Measurements from ENCODE around the gene SHKBP1. TPM values are rescaled to one million over a fixed set of nuclear protein-coding genes. Genes with fewer than 3 reads are reported as not detected.
A peak's percentile ranks its signal among the peaks of the same experiment; 100 is the strongest.

Gene SHKBP1
- total and polyA plus RNA-seq, 2 of the 13 experiments (the other 11 are each of a cell fraction or from before 2014, with no cell fraction given): 16.2 to 17.4 TPM

GRCh38 chr19:40529093-40529954, 47.3 kb upstream of the SHKBP1 start (continued):
- no peak for TF ChIP-seq ZNF574 (CRISPR knock-in tag; IDR thresholded peaks at IDR 0.05)
- 0 out of 2 replicates have a peak, but pooled peaks have one; percentile 18 for TF ChIP-seq KDM5B (CRISPR knock-in tag; IDR thresholded peaks at IDR 0.05; ENCODE audit: borderline replicate concordance)
- peak; percentile 53; the same call in 1 of the 2 replicates for TF ChIP-seq RXRB (CRISPR knock-in tag; IDR thresholded peaks at IDR 0.05; ENCODE audit: borderline replicate concordance)
- no peak for TF ChIP-seq PRDM10 (CRISPR knock-in tag; IDR thresholded peaks at IDR 0.05; ENCODE audit: low read depth)
- peak; percentile 57; the same call in 1 of the 2 replicates for TF ChIP-seq SMAD1 (CRISPR knock-in tag; IDR thresholded peaks at IDR 0.05; ENCODE audit: borderline replicate concordance, low read depth)
- TF ChIP-seq HNRNPLL (IDR thresholded peaks at IDR 0.05; ENCODE audit: low read depth, low read length, poor library complexity, severe bottlenecking): peak; percentile 64
- 0 out of 2 replicates have a peak, but pooled peaks have one; percentile 46 for TF ChIP-seq ARNT2 (CRISPR knock-in tag; IDR thresholded peaks at IDR 0.05; ENCODE audit: low read depth)
- TF ChIP-seq LCORL (IDR thresholded peaks at IDR 0.05): no peak
- TF ChIP-seq LCORL (CRISPR knock-in tag; IDR thresholded peaks at IDR 0.05): peak; percentile 38; the same call in 1 of the 2 replicates
- peak; percentile 42 for TF ChIP-seq ZNF687 (CRISPR knock-in tag; IDR thresholded peaks at IDR 0.05)
- peak; percentile 44; the same call in 1 of the 2 replicates for TF ChIP-seq ARID4A (CRISPR knock-in tag; IDR thresholded peaks at IDR 0.05; ENCODE audit: borderline replicate concordance)
